GM21737 (cell line): ENCODE results near the gene LYSMD4.

ENCODE experiments used
- ATAC-seq: cut with Tn5 transposase; IDR thresholded peaks from one replicate; pipeline ENCODE4 v1.9.1; 2021; ENCODE audit warnings: mild to moderate bottlenecking, moderate library complexity; ENCODE audit not compliant: unreplicated experiment

Gene LYSMD4

GRCh38 chr15:99707473-99708270 lies 25.6 kb downstream of the LYSMD4 start:
- no peak for ATAC-seq

GRCh38 chr15:99706557-99707303 lies 26.5 kb downstream of the LYSMD4 start:
- ATAC-seq: no peak

- peak; percentile 67 for ATAC-seq
These were observed 28.8 kb downstream of the LYSMD4 start for GRCh38 chr15:99704444-99704838.

- peak; percentile 51 for ATAC-seq
These were observed 29.4 kb downstream of the LYSMD4 start for GRCh38 chr15:99703603-99704443.

- peak; percentile 14 for ATAC-seq
These were observed 30.2 kb downstream of the LYSMD4 start for GRCh38 chr15:99702895-99703602.

GRCh38 chr15:99696096-99696495 lies 37.1 kb downstream of the LYSMD4 start:
- no peak for ATAC-seq

GRCh38 chr15:99692825-99693224 lies 40.4 kb downstream of the LYSMD4 start:
- ATAC-seq: no peak

- ATAC-seq: no peak
These were observed 46.9 kb downstream of the LYSMD4 start for GRCh38 chr15:99686290-99686689.

GRCh38 chr15:99683000-99683670 lies 50.1 kb downstream of the LYSMD4 start:
- ATAC-seq: no peak

GRCh38 chr15:99682455-99682854 lies 50.8 kb downstream of the LYSMD4 start:
- ATAC-seq: no peak

GRCh38 chr15:99681990-99682389 lies 51.2 kb downstream of the LYSMD4 start:
- no peak for ATAC-seq

- ATAC-seq: no peak
These were observed 53.0 kb downstream of the LYSMD4 start for GRCh38 chr15:99680276-99680675.

GRCh38 chr15:99677540-99678134 lies 55.6 kb downstream of the LYSMD4 start:
- peak; percentile 70 for ATAC-seq
